ENCODE measurements around the gene RUNX2.
A peak's percentile ranks its signal among the peaks of the same experiment; 100 is the strongest.
"Not testable (repeated sequence)": the region's sequence is repeated elsewhere in the genome, so short reads cannot be mapped to it uniquely, and the experiment has no call there.

The RUNX2 gene

GRCh38 chr6:45464685-45465084 lies 136.6 kb downstream of the RUNX2 start:
- Mint-ChIP-seq H3K4me3 (no peak overlapping the region), H3K27ac (no peak overlapping the region), H3K27me3 (no peaks in the 10 kb centered on the region), H3K36me3 (ENCODE audit: low read depth) (peaks cover 31% of the 10 kb centered on the region), H3K9me3 (no peaks in the 10 kb centered on the region), H3K4me1 (ENCODE audit: low read depth) (peaks cover 19% of the 10 kb centered on the region)

GRCh38 chr6:45466686-45467085 lies 138.6 kb downstream of the RUNX2 start:
- Mint-ChIP-seq H3K9me3 (no peaks in the 10 kb centered on the region), H3K27ac (no peak overlapping the region), H3K4me1 (ENCODE audit: low read depth) (peaks cover 34% of the 10 kb centered on the region)

GRCh38 chr6:45467417-45467816 lies 139.3 kb downstream of the RUNX2 start:
- H3K27me3 Mint-ChIP-seq, H3K27ac Mint-ChIP-seq, H3K4me3 Mint-ChIP-seq, H3K9me3 Mint-ChIP-seq: not testable (repeated sequence)
- Mint-ChIP-seq H3K36me3 (ENCODE audit: low read depth) (peaks cover 53% of the 10 kb centered on the region), H3K4me1 (ENCODE audit: low read depth) (peaks cover 39% of the 10 kb centered on the region)

More at GRCh38 chr6:45466686-45467085, 138.6 kb downstream of the RUNX2 start:
- no peaks in the 10 kb centered on the region for H3K27me3 Mint-ChIP-seq
- H3K4me3 Mint-ChIP-seq, result no peak overlapping the region
- H3K36me3 Mint-ChIP-seq (ENCODE audit: low read depth), result peaks cover 47% of the 10 kb centered on the region

GRCh38 chr6:45467853-45468252 lies 139.7 kb downstream of the RUNX2 start:
- Mint-ChIP-seq H3K4me1 (ENCODE audit: low read depth) (peaks cover 43% of the 10 kb centered on the region), H3K36me3 (ENCODE audit: low read depth) (peaks cover 53% of the 10 kb centered on the region), H3K27me3 (no peaks in the 10 kb centered on the region), H3K4me3 (no peak overlapping the region), H3K9me3 (no peaks in the 10 kb centered on the region), H3K27ac (no peak overlapping the region)

GRCh38 chr6:45469663-45470062 lies 141.5 kb downstream of the RUNX2 start:
- H3K9me3 Mint-ChIP-seq, result no peaks in the 10 kb centered on the region
- H3K36me3 Mint-ChIP-seq (ENCODE audit: low read depth), result peaks cover 54% of the 10 kb centered on the region
- H3K4me3 Mint-ChIP-seq, result no peak overlapping the region
- H3K27me3 Mint-ChIP-seq, result no peaks in the 10 kb centered on the region
- H3K4me1 Mint-ChIP-seq (ENCODE audit: low read depth), result peaks cover 59% of the 10 kb centered on the region
- H3K27ac Mint-ChIP-seq, result no peak overlapping the region

GRCh38 chr6:45470131-45470738 lies 142.1 kb downstream of the RUNX2 start:
- H3K27me3 Mint-ChIP-seq, result no peaks in the 10 kb centered on the region

GRCh38 chr6:45472382-45472781 lies 144.3 kb downstream of the RUNX2 start:
- peaks cover 64% of the 10 kb centered on the region for H3K4me1 Mint-ChIP-seq (ENCODE audit: low read depth)
- H3K4me3 Mint-ChIP-seq, result no peak overlapping the region
- no peaks in the 10 kb centered on the region for H3K9me3 Mint-ChIP-seq
- H3K27me3 Mint-ChIP-seq, result no peaks in the 10 kb centered on the region
- H3K36me3 Mint-ChIP-seq (ENCODE audit: low read depth), result peaks cover 51% of the 10 kb centered on the region
- H3K27ac Mint-ChIP-seq, result no peak overlapping the region

More at GRCh38 chr6:45470131-45470738, 142.1 kb downstream of the RUNX2 start:
- H3K4me1 Mint-ChIP-seq (ENCODE audit: low read depth), result peaks cover 59% of the 10 kb centered on the region
- no peaks in the 10 kb centered on the region for H3K9me3 Mint-ChIP-seq
- H3K27ac Mint-ChIP-seq, result peak overlapping the region; percentile 5
- no peak overlapping the region for H3K4me3 Mint-ChIP-seq
- H3K36me3 Mint-ChIP-seq (ENCODE audit: low read depth), result peaks cover 55% of the 10 kb centered on the region

GRCh38 chr6:45473121-45473993 lies 145.2 kb downstream of the RUNX2 start:
- no peak overlapping the region for H3K4me3 Mint-ChIP-seq
- H3K9me3 Mint-ChIP-seq, result no peaks in the 10 kb centered on the region
- H3K27me3 Mint-ChIP-seq, result no peaks in the 10 kb centered on the region
- peak overlapping the region; percentile 62 for H3K27ac Mint-ChIP-seq
- peaks cover 56% of the 10 kb centered on the region for H3K4me1 Mint-ChIP-seq (ENCODE audit: low read depth)
- peaks cover 43% of the 10 kb centered on the region for H3K36me3 Mint-ChIP-seq (ENCODE audit: low read depth)

GRCh38 chr6:45474376-45474775 lies 146.2 kb downstream of the RUNX2 start:
- peaks cover 48% of the 10 kb centered on the region for H3K4me1 Mint-ChIP-seq (ENCODE audit: low read depth)
- no peaks in the 10 kb centered on the region for H3K27me3 Mint-ChIP-seq
- H3K36me3 Mint-ChIP-seq (ENCODE audit: low read depth), result peaks cover 38% of the 10 kb centered on the region
- H3K4me3 Mint-ChIP-seq, result no peak overlapping the region
- H3K27ac Mint-ChIP-seq, result peak overlapping the region; percentile 24
- H3K9me3 Mint-ChIP-seq, result no peaks in the 10 kb centered on the region

GRCh38 chr6:45476341-45476740 lies 148.2 kb downstream of the RUNX2 start:
- H3K9me3 Mint-ChIP-seq, result no peaks in the 10 kb centered on the region
- H3K27me3 Mint-ChIP-seq, result no peaks in the 10 kb centered on the region
- H3K4me3 Mint-ChIP-seq, result no peak overlapping the region
- peak overlapping the region; percentile 4 for H3K27ac Mint-ChIP-seq
- H3K36me3 Mint-ChIP-seq (ENCODE audit: low read depth), result peaks cover 30% of the 10 kb centered on the region
- H3K4me1 Mint-ChIP-seq (ENCODE audit: low read depth), result peaks cover 38% of the 10 kb centered on the region

GRCh38 chr6:45477278-45477677 lies 149.1 kb downstream of the RUNX2 start:
- H3K4me1 Mint-ChIP-seq (ENCODE audit: low read depth), result peaks cover 38% of the 10 kb centered on the region
- H3K27ac Mint-ChIP-seq, result no peak overlapping the region
- no peak overlapping the region for H3K4me3 Mint-ChIP-seq
- H3K36me3 Mint-ChIP-seq (ENCODE audit: low read depth), result peaks cover 28% of the 10 kb centered on the region
- no peaks in the 10 kb centered on the region for H3K9me3 Mint-ChIP-seq
- no peaks in the 10 kb centered on the region for H3K27me3 Mint-ChIP-seq

GRCh38 chr6:45477790-45478189 lies 149.7 kb downstream of the RUNX2 start:
- no peak overlapping the region for H3K27ac Mint-ChIP-seq
- H3K36me3 Mint-ChIP-seq (ENCODE audit: low read depth), result peaks cover 27% of the 10 kb centered on the region
- H3K9me3 Mint-ChIP-seq, result no peaks in the 10 kb centered on the region
- H3K4me1 Mint-ChIP-seq (ENCODE audit: low read depth), result peaks cover 33% of the 10 kb centered on the region
- no peak overlapping the region for H3K4me3 Mint-ChIP-seq
- H3K27me3 Mint-ChIP-seq, result no peaks in the 10 kb centered on the region

GRCh38 chr6:45478240-45478639 lies 150.1 kb downstream of the RUNX2 start:
- H3K4me3 Mint-ChIP-seq, result no peak overlapping the region
- H3K36me3 Mint-ChIP-seq (ENCODE audit: low read depth), result peaks cover 27% of the 10 kb centered on the region
- no peak overlapping the region for H3K27ac Mint-ChIP-seq
- no peaks in the 10 kb centered on the region for H3K27me3 Mint-ChIP-seq
- peaks cover 30% of the 10 kb centered on the region for H3K4me1 Mint-ChIP-seq (ENCODE audit: low read depth)
- H3K9me3 Mint-ChIP-seq, result no peaks in the 10 kb centered on the region

GRCh38 chr6:45479834-45480751 lies 152.0 kb downstream of the RUNX2 start:
- no peak overlapping the region for H3K27ac Mint-ChIP-seq
- H3K9me3 Mint-ChIP-seq, result no peaks in the 10 kb centered on the region
- H3K36me3 Mint-ChIP-seq (ENCODE audit: low read depth), result peaks cover 39% of the 10 kb centered on the region
- no peaks in the 10 kb centered on the region for H3K27me3 Mint-ChIP-seq
- H3K4me3 Mint-ChIP-seq, result no peak overlapping the region
- H3K4me1 Mint-ChIP-seq (ENCODE audit: low read depth), result peaks cover 17% of the 10 kb centered on the region
